Glomerular visceral epithelial cell (primary cell): ENCODE results near the gene AK3.

Source experiments
- DNase-seq: peaks from one replicate; pipeline ENCODE4 v3.0.0-alpha.2; 2016; ENCODE audit errors: extremely low spot score

The AK3 gene

GRCh38 chr9:4706021-4706420 is 35.0 kb downstream of the AK3 start:
- no peak for DNase-seq

- DNase-seq, result no peak
Observed at GRCh38 chr9:4704129-4704528, 36.9 kb downstream of the AK3 start.

- no peak for DNase-seq
Observed at GRCh38 chr9:4701526-4701925, 39.5 kb downstream of the AK3 start.

- DNase-seq, result no peak
Observed at GRCh38 chr9:4700932-4701331, 40.1 kb downstream of the AK3 start.

- no peak for DNase-seq
Observed at GRCh38 chr9:4700091-4700490, 40.9 kb downstream of the AK3 start.

GRCh38 chr9:4691795-4692194 is 49.2 kb downstream of the AK3 start:
- no peak for DNase-seq

GRCh38 chr9:4690144-4690543 is 50.9 kb downstream of the AK3 start:
- DNase-seq, result no peak

- DNase-seq, result no peak
Observed at GRCh38 chr9:4689687-4690104, 51.3 kb downstream of the AK3 start.

GRCh38 chr9:4689021-4689420 is 52.0 kb downstream of the AK3 start:
- no peak for DNase-seq

- no peak for DNase-seq
Observed at GRCh38 chr9:4686584-4686983, 54.4 kb downstream of the AK3 start.

- DNase-seq, result no peak
Observed at GRCh38 chr9:4686112-4686511, 54.9 kb downstream of the AK3 start.

- DNase-seq, result no peak
Observed at GRCh38 chr9:4684820-4685219, 56.2 kb downstream of the AK3 start.

GRCh38 chr9:4680750-4681149 is 60.3 kb downstream of the AK3 start:
- DNase-seq, result no peak

GRCh38 chr9:4680173-4680525 is 60.9 kb downstream of the AK3 start:
- no peak for DNase-seq

GRCh38 chr9:4679268-4680172 is 61.5 kb downstream of the AK3 start, which contains the start of gene CDC37L1:
CDC37L1 (plus strand) TSS chr9:4679569; CDS start chr9:4679768, 199 bp downstream.
- DNase-seq, result peak; percentile 96

- DNase-seq, result peak; percentile 47
Observed at GRCh38 chr9:4678679-4679267, 62.2 kb downstream of the AK3 start.

GRCh38 chr9:4677392-4677791 is 63.6 kb downstream of the AK3 start:
- DNase-seq, result no peak

- no peak for DNase-seq
Observed at GRCh38 chr9:4674783-4675182, 66.2 kb downstream of the AK3 start.

GRCh38 chr9:4671737-4672136 is 69.3 kb downstream of the AK3 start:
- DNase-seq, result no peak

- DNase-seq, result no peak
Observed at GRCh38 chr9:4670591-4670990, 70.4 kb downstream of the AK3 start.

GRCh38 chr9:4669890-4670289 is 71.1 kb downstream of the AK3 start:
- no peak for DNase-seq

GRCh38 chr9:4668604-4669003 is 72.4 kb downstream of the AK3 start:
- no peak for DNase-seq

GRCh38 chr9:4667681-4668080 is 73.3 kb downstream of the AK3 start:
- no peak for DNase-seq
